Stimulated activated naive CD8-positive, alpha-beta T cell treated with anti-CD3 and anti-CD28 coated beads, Interleukin-15, Interleukin-2, amounts not matched to agents 100 ng/mL and 50 ng/mL, for 24 hours (primary cell): Measurements from ENCODE around the gene ROGDI.

Source experiments
- H3K27ac Mint-ChIP-seq: one replicate; pipeline ENCODE4 v1.8.0; 2021; ENCODE audit warnings: mild to moderate bottlenecking, mixed read lengths
- H3K27me3 Mint-ChIP-seq: one replicate; pipeline ENCODE4 v1.8.0; 2021; ENCODE audit warnings: mixed read lengths
- H3K36me3 Mint-ChIP-seq: one replicate; pipeline ENCODE4 v1.8.0; 2021; ENCODE audit warnings: low read depth, mixed read lengths
- H3K4me1 Mint-ChIP-seq: one replicate; pipeline ENCODE4 v1.8.0; 2021; ENCODE audit warnings: low read depth, mixed read lengths
- H3K4me3 Mint-ChIP-seq: one replicate; pipeline ENCODE4 v1.8.0; 2021; ENCODE audit warnings: mild to moderate bottlenecking, mixed read lengths
- H3K9me3 Mint-ChIP-seq: one replicate; pipeline ENCODE4 v1.8.0; 2021; ENCODE audit warnings: mixed read lengths

The ROGDI gene

DNA sequence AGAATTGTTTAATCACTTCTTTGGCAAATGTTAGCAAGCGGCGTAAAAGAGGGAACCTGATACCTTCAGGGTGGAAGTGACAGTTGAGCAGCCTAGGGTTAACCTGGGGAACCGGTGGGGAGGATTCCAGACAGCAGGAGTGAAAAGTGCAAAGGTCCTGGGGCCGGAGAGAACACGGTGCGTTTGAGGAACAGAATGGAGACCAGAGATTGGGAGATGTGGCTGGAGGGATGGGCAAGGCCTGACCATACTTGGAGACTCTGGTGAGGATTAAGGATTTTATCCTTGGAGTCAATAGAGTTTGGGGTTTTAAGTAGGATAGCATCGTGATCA, 33.2 kb downstream of the ROGDI start:
- H3K36me3 Mint-ChIP-seq = peaks cover 3% of the 10 kb centered on the region
- peak overlapping the region; percentile 15 for H3K27ac Mint-ChIP-seq
- H3K4me3 Mint-ChIP-seq = peak overlapping the region; percentile 86
- H3K9me3 Mint-ChIP-seq = no peaks in the 10 kb centered on the region
- H3K27me3 Mint-ChIP-seq = no peaks in the 10 kb centered on the region
- H3K4me1 Mint-ChIP-seq = peaks cover 34% of the 10 kb centered on the region

DNA sequence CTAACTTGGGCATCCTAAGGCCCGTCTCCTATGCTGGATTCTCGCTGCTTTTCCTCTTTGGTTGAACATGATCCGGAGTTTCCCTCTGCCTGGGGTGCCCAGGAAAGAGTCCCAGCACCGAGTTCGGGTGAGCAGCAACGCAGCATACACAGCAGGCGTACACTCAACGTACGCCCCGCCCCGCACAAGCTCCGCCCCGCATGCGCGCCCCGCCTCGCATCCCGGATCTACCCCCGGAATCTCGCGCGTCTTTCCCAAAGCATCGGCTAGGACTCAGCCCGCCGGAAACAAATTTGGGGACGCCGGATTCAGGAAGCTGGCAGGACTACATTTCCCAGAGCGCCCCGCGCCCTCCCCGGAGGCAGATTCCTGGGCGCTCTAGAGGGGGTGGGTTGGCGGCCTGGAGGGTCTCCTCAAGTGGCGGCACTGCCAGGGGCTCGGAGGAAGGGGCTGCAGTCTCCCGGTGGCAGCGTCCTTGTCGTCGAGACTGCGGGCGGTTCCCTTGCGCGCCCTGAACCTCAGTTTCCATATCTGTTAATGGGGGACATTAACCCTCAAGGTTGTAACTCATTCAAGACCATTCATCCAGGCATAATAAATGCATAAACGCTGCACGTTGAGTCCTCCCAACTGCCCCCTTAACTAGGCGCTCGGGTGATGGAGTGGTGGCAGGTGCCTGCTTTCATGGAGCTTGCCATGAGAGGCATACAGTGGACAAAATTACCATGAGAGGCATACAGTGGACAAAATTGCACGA, 33.7 kb downstream of the ROGDI start:
- Mint-ChIP-seq H3K36me3 (peaks cover 3% of the 10 kb centered on the region), H3K4me3 (peak overlapping the region; percentile 86), H3K9me3 (no peaks in the 10 kb centered on the region), H3K27me3 (no peaks in the 10 kb centered on the region), H3K4me1 (peaks cover 34% of the 10 kb centered on the region), H3K27ac (peak overlapping the region; percentile 91)

DNA sequence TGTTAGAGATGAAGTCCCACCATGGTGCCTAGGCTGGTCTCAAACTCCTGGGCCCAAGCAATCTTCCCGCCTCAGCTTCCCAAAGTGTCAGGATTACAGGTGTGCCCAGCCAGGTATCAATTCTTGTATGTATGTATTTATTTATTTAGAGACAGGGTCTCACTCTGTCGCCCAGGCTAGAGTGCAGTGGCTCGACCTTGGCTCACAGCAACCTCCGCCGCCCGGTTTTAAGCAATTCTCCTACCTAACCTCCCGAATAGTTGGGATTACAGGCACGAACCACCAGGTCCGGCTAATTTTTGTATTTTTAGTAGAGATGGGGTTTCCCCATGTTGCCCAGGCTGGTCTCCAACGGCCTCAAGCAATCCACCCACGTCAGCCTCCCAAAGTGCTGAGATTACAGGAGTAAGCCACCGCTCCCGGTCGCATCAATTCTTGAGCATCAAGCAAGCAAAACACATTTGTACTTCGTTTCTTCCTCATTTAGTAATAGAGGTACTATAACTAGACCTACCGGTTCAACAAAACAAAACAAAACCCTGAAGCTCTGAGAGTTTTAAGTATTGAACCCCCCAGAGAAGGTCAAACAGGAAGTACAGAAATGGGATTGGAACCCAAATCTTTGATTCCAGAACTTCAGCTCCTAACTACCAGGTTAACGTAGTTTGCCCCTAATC, 34.4 kb downstream of the ROGDI start:
- Mint-ChIP-seq H3K4me1 (peaks cover 34% of the 10 kb centered on the region), H3K36me3 (peaks cover 4% of the 10 kb centered on the region), H3K27me3 (no peaks in the 10 kb centered on the region), H3K9me3 (no peaks in the 10 kb centered on the region), H3K4me3 (peak overlapping the region; percentile 86), H3K27ac (peak overlapping the region; percentile 91)

DNA sequence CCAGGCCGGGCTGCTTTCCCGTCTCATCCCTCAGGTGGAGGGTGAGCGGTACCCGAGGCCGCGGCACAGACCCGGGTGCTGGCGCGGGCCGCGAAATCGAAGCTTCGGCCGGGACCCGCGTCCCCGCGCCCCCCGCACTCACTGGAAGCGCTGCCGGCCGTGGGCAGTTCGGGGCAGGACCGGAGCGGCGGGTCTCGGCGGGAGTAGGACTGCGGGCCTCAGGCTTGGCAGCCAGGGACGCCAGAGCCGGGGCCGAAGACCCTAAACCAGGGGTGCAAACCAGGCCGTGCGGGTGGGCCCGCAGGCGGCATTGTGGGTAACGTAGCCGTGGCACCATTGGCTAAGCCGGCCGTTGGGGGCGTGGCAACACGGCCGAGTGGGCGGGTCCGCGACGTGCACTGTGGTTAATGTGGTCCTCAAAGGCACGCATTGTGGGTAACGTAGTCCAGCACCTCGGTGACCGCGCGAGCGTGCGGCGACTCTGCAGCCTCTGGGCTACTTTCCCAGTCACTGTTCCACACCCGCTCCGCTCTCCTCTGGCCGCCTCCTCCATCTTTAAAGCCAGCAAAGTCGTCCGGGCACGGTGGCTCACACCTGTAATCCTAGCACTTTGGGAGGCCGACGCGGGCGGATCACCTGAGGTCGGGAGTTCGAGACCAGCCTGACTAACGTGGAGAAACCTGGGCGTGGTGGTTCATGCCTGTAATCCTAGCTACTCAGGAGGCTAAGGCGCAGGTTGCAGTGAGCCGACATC, 35.4 kb downstream of the ROGDI start, which contains the start of gene ZNF500:
Gene ZNF500 (minus strand): TSS at position 288 of the 754 bp plus-strand sequence. CDS start 1,184 bp downstream, outside the sequence.
- no peaks in the 10 kb centered on the region for H3K9me3 Mint-ChIP-seq
- H3K4me1 Mint-ChIP-seq = peaks cover 34% of the 10 kb centered on the region
- H3K36me3 Mint-ChIP-seq = peaks cover 13% of the 10 kb centered on the region
- no peaks in the 10 kb centered on the region for H3K27me3 Mint-ChIP-seq
- peak within 1 kb of the TSS; percentile 91 for H3K27ac Mint-ChIP-seq
- peak within 1 kb of the TSS; percentile 88 for H3K4me3 Mint-ChIP-seq

DNA sequence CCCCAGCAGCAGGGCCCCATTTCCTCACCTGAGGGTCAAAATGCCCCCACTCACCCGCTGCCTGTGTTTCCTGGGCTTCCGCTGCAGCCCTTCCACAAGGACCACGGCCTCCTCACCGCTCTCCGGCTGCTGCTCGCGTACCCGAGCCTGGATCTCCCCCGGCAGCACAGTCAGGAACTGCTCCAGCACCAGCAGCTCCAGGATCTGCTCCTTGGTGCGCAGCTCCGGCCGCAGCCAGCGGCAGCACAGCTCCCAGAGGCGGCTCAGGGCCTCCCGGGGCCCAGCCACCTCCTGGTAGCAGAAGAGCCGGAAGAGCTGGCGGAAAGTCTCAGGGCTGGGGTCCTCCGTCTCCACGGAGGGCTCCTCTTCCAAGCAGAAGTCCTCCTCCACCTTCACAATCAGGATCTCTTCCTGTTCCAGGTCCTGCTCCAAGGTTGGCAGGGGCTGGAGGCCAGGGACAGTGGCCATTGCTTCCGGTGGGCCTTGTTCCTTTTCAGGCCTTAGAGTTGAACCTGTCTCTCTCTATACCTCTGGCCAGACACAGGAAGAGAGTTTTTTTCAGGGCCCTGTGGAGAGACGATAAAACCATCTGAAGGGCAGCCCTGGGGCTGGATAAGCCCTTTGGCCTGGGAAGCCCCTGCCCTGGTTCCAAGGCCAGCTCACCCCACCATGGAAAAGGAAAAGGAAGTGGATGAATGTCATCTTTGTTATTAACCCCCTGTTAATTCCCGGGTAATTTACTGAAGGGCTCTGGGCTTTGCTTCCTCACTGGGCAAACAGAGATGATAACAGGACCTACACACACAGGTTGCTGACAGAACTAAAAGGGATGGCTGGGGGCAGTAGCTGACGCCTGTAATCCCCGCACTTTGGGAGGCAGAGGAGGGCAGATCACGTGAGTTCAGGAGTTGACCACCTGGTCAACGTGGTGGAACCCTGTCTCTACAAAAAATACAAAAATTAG, 36.6 kb downstream of the ROGDI start:
- no peaks in the 10 kb centered on the region for H3K27me3 Mint-ChIP-seq
- H3K4me3 Mint-ChIP-seq = peak overlapping the region; percentile 85
- H3K36me3 Mint-ChIP-seq = peaks cover 15% of the 10 kb centered on the region
- peaks cover 34% of the 10 kb centered on the region for H3K4me1 Mint-ChIP-seq
- peak overlapping the region; percentile 85 for H3K27ac Mint-ChIP-seq
- H3K9me3 Mint-ChIP-seq = no peaks in the 10 kb centered on the region

DNA sequence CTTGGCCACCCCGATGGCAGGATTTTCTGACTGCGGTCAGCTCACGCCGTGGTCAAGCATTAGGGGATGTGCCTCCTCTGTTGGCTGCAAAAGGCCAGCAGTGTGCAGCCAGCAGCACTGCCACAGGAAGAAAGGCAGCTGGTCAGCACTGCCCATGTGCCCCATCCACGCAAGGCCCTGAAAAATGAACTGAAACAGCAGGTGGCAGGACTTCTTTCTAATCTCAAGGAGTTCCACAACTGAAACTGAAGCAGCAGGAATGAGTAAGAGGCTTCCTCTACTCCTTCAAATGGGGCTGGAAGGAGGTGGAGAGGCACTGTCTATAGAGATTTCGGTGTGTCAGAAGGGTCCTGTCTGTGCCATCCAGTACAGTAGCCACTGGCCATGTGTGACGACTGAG, 38.6 kb downstream of the ROGDI start:
- H3K27ac Mint-ChIP-seq = no peak overlapping the region

DNA sequence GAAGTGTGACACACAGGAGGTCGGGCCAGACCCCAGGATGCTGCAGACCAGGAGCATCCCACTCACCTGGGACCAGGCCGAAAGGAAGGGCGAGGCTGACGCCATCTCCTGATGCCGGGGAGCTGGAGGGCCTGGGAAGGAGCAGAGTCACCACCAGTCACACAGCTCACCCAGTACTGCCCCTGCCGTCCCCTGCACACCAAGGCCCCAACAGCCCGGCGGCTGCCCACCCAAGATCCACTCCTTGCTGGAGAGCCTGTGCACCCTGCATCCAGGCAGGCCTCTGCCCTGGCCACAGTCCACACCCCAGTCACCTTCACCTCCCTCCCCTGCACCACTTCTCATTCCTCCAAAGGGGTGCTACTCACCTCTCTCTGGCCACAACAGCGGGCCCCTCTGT, 40.2 kb downstream of the ROGDI start:
- Mint-ChIP-seq H3K4me3 (no peak overlapping the region), H3K27me3 (no peaks in the 10 kb centered on the region), H3K36me3 (peaks cover 39% of the 10 kb centered on the region), H3K9me3 (no peaks in the 10 kb centered on the region), H3K4me1 (peaks cover 16% of the 10 kb centered on the region), H3K27ac (no peak overlapping the region)

More for the DNA sequence above, 38.6 kb downstream of the ROGDI start:
- Mint-ChIP-seq H3K27me3 (no peaks in the 10 kb centered on the region), H3K4me1 (peaks cover 30% of the 10 kb centered on the region), H3K36me3 (peaks cover 30% of the 10 kb centered on the region), H3K9me3 (no peaks in the 10 kb centered on the region), H3K4me3 (no peak overlapping the region)

DNA sequence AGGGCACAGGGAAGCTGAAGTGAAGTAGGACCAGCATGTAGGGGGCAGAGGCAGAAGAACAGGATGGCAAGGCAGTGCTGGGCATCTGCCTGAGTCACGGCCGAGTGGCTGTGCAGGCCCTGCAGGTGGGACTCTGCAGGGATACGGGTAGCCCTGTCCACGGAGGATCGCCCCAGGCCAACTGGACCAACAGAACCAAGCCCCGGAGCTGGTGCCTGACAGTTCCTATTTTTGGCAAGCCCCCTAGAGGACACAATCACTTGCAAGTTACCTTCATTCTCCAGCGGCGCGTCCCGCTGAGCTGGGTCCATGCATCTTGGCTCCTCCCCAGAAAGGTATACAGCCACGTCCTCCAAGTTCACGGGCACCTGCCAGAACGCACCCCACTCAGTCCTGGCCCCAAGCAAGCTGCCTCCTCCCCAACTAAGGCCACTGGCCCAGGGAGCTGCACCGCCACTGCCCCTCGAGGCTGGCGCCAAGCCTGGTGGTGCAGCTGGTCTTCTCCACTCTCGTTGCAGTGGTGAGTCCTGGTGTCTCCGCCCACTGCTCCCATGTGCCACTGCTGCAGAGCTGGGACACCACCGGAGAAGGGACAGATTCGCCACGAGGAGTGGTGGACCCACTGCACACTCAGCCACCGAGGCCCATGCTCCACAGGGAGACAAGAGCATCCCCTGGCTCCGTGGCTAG, 42.1 kb downstream of the ROGDI start:
- Mint-ChIP-seq H3K27me3 (no peaks in the 10 kb centered on the region), H3K4me3 (no peak overlapping the region), H3K27ac (no peak overlapping the region), H3K4me1 (peaks cover 5% of the 10 kb centered on the region), H3K36me3 (peaks cover 52% of the 10 kb centered on the region), H3K9me3 (no peaks in the 10 kb centered on the region)

DNA sequence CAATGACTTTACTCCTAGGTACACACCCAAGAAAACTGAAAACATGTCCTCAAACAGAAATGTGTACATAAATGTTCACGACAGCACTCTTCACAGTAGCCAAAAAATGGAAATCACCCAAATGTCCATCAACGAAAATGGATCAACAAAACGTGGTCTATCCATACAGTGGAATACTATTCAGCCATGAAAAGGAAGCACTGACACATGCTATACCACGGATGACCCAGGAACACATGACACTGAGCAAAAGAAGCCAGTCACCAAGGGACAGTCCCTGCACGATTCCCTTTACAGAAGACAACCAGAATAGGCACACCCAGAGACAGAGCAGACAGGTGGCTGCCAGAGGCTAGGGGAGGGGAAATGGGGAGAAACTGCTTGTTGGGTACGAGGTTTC, 46.7 kb downstream of the ROGDI start:
- Mint-ChIP-seq H3K36me3 (peaks cover 47% of the 10 kb centered on the region), H3K9me3 (no peaks in the 10 kb centered on the region), H3K27ac (no peak overlapping the region), H3K4me1 (no peaks in the 10 kb centered on the region), H3K27me3 (no peaks in the 10 kb centered on the region), H3K4me3 (no peak overlapping the region)

DNA sequence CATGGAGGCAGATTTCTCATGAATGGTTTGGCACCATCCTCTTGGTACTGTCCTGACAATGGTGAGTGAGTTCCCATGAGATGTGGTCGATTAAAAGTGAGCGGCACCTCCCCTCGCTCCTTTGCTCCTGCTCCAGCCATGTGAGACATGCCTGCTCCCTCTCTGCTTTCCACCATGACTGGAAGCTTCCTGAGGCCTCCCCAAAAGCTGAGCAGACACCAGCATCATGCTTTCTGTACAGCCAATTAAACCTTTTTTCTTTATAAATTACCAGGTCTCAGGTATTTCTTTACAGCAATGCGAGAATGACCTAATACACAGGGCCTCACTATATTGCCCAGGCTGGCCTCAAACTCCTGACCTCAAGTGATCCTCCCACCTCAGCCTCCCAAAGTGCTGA, 47.6 kb downstream of the ROGDI start:
- Mint-ChIP-seq H3K9me3 (no peaks in the 10 kb centered on the region), H3K27me3 (no peaks in the 10 kb centered on the region), H3K4me3 (no peak overlapping the region), H3K36me3 (peaks cover 42% of the 10 kb centered on the region), H3K27ac (no peak overlapping the region), H3K4me1 (no peaks in the 10 kb centered on the region)

DNA sequence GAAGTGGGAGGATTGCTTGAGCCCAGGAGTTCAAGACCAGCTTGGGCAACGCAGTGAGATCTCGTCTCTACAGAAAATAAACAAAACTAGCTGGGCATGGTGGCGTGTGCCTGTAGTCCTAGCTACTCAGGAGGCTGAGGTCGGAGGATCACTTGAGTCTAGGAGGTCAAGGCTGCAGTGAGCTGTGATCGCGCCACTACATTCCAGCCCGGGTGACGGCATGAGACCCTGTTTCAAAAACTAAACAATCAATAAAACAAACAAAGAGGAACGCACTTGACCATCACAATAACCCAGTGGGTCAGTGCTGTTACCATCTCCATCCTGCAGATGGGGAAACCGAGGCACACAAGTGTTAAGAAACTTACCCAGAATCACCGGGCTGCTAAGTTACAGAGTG, 49.2 kb downstream of the ROGDI start:
- no peaks in the 10 kb centered on the region for H3K9me3 Mint-ChIP-seq
- H3K27ac Mint-ChIP-seq = no peak overlapping the region

DNA sequence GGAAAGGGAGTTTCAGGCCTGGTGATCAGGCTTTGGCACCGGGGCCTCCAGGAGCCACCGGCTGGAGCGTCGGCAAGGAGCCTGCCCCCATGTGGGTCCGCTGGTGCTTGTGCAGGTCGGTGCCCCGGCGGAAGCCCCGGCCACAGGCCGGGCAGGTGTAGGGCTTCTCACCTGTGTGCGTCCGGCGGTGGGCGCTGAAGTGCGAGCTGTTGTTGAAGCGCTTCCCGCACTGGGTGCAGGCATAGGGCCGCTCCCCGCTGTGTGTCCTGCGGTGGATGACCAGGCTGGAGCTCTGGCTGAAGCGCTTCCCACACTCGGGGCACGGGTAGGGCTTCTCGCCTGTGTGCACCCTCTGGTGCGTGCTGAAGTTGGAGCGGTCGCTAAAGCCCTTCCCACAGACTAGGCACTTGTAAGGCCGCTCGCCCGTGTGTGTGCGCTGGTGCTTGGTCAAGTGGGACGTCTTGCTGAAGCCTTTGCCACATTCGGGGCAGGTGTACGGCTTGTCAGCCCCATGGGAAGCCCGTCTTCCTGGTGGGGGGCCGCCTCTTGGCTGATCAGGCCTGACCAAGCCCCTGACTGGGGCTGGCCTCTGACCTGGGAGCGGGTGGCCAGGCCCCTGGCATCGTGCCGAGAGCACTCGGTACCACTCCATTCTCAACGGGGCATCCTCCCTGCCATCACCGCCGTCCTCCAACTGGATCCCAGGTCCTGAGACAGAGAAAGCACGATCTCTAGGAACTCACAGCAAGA, 49.9 kb downstream of the ROGDI start:
- Mint-ChIP-seq H3K4me1 (peaks cover 12% of the 10 kb centered on the region), H3K9me3 (no peaks in the 10 kb centered on the region), H3K4me3 (no peak overlapping the region), H3K27me3 (no peaks in the 10 kb centered on the region), H3K36me3 (peaks cover 24% of the 10 kb centered on the region), H3K27ac (no peak overlapping the region)

More for the DNA sequence above, 49.2 kb downstream of the ROGDI start:
- Mint-ChIP-seq H3K4me1 (peaks cover 5% of the 10 kb centered on the region), H3K4me3 (no peak overlapping the region), H3K36me3 (peaks cover 27% of the 10 kb centered on the region), H3K27me3 (no peaks in the 10 kb centered on the region)

DNA sequence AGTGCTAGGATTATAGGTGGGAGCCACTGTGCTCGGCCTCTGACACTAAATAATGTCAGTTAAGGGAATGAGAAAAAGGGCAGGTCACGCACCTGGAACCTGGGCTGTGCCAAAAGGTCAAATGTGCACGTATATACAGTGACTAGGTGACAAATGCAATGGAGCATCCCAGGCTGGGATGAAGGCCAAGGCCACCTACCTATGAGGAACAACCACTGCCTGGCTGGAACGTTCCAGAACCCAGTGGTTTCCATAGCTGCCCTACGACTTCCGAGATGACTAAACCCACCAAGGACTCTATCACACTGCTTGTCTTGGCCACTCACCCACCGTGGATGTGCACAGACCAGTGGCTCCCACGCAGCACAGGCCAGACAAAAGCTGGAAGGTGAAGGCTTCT, 51.5 kb downstream of the ROGDI start:
- peaks cover 16% of the 10 kb centered on the region for H3K4me1 Mint-ChIP-seq
- no peak overlapping the region for H3K27ac Mint-ChIP-seq
- no peaks in the 10 kb centered on the region for H3K9me3 Mint-ChIP-seq
- H3K36me3 Mint-ChIP-seq = peaks cover 16% of the 10 kb centered on the region
- no peak overlapping the region for H3K4me3 Mint-ChIP-seq
- H3K27me3 Mint-ChIP-seq = no peaks in the 10 kb centered on the region
